Liver (tissue), 9 donors: ENCODE data around the gene CX3CL1. TPM values are rescaled to one million over a fixed set of nuclear protein-coding genes. Genes with fewer than 3 reads are reported as not detected.

Source experiments
- DNase-seq: peaks from one replicate; pipeline ENCODE4 v3.0.0-alpha.2; 2017; ENCODE audit warnings: low spot score
- H3K27ac ChIP-seq, 2 donors: one replicate each; pipeline ENCODE4 v1.7.0; 2013; ENCODE audit warnings: inconsistent platforms in 2 of 2, low read length in 2 of 2, control low read depth in 1 of 2, low read depth in 1 of 2, mild to moderate bottlenecking in 1 of 2
- H3K27me3 ChIP-seq, 4 donors: one replicate each; pipeline versions ENCODE4 v1.6.1 to v1.7.0; 2013; ENCODE audit warnings: low read length in 3 of 4, inconsistent platforms in 1 of 4, mild to moderate bottlenecking in 1 of 4, moderate library complexity in 1 of 4; ENCODE audit not compliant: control insufficient read depth in 4 of 4, insufficient read depth in 4 of 4
- H3K36me3 ChIP-seq, 4 donors: one replicate each; pipeline versions ENCODE4 v1.6.1 to v1.7.0; 2013; ENCODE audit warnings: low read length in 3 of 4, mild to moderate bottlenecking in 3 of 4, low read depth in 1 of 4, moderate library complexity in 1 of 4; ENCODE audit not compliant: control insufficient read depth in 4 of 4, insufficient read depth in 3 of 4
- H3K4me1 ChIP-seq, 4 donors: one replicate each; pipeline versions ENCODE4 v1.6.1 to v1.7.0; 2013; ENCODE audit warnings: low read length in 3 of 4, mild to moderate bottlenecking in 3 of 4, moderate library complexity in 1 of 4; ENCODE audit not compliant: control insufficient read depth in 4 of 4, insufficient read depth in 4 of 4
- H3K4me3 ChIP-seq, 3 donors: one replicate each; pipeline versions ENCODE4 v1.6.1 to v1.7.0; 2013; ENCODE audit warnings: low read length in 3 of 3, control low read depth in 1 of 3, low read depth in 1 of 3, mild to moderate bottlenecking in 1 of 3
- H3K9ac ChIP-seq, 2 donors: one replicate each; pipeline ENCODE4 v1.7.0; 2013; ENCODE audit warnings: low read length in 2 of 2, mild to moderate bottlenecking in 2 of 2, moderate library complexity in 2 of 2, control low read depth in 1 of 2, low read depth in 1 of 2
- H3K9me3 ChIP-seq, 4 donors: one replicate each; pipeline versions ENCODE4 v1.6.1 to v1.7.0; 2013; ENCODE audit warnings: low read length in 3 of 4; ENCODE audit not compliant: control insufficient read depth in 4 of 4
- ATF3 ChIP-seq: IDR thresholded peaks from 2 replicates; pipeline ENCODE4 v1.6.1; 2016; ENCODE audit warnings: antibody characterized with exemption
- CTCF ChIP-seq: fragments of 150-350 bp; IDR thresholded peaks from 2 replicates; pipeline ENCODE4 v1.5.1; 2017; ENCODE audit warnings: improper control_type of control experiment, low read depth, low read length; ENCODE audit not compliant: missing input control
- EGR1 ChIP-seq, 2 donors: IDR thresholded peaks; 2 replicates each; pipeline ENCODE4 v1.6.1; 2016 to 2018; ENCODE audit warnings: antibody characterized with exemption in 2 of 2, low read depth in 2 of 2
- FOXA1 ChIP-seq: IDR thresholded peaks from 2 replicates; pipeline ENCODE4 v1.6.1; 2016; ENCODE audit warnings: antibody characterized with exemption
- FOXA2 ChIP-seq: IDR thresholded peaks from 2 replicates; pipeline ENCODE4 v1.6.1; 2016; ENCODE audit warnings: antibody characterized with exemption
- GABPA ChIP-seq, 2 donors: IDR thresholded peaks in 1 of 2; conservative IDR thresholded peaks in 1 of 2; 2 replicates each; pipeline ENCODE4 v1.6.1; 2016; ENCODE audit warnings: antibody characterized with exemption in 2 of 2, mild to moderate bottlenecking in 1 of 2, moderate library complexity in 1 of 2
- HNF4A ChIP-seq, 2 donors: conservative IDR thresholded peaks; 2 replicates each; pipeline ENCODE4 v1.6.1; 2016; ENCODE audit warnings: antibody characterized with exemption in 2 of 2, mild to moderate bottlenecking in 2 of 2
- HNF4G ChIP-seq: IDR thresholded peaks from 2 replicates; pipeline ENCODE4 v1.6.1; 2016; ENCODE audit warnings: antibody characterized with exemption
- JUND ChIP-seq, 2 donors: IDR thresholded peaks; 2 replicates each; pipeline ENCODE4 v1.6.1; 2016; ENCODE audit warnings: antibody characterized with exemption in 2 of 2
- MAX ChIP-seq: IDR thresholded peaks from 2 replicates; pipeline ENCODE4 v1.6.1; 2016; ENCODE audit warnings: antibody characterized with exemption
- NR2F2 ChIP-seq: IDR thresholded peaks from 2 replicates; pipeline ENCODE4 v1.6.1; 2016; ENCODE audit warnings: antibody characterized with exemption
- RAD21 ChIP-seq, 2 donors: IDR thresholded peaks; 2 replicates each; pipeline ENCODE4 v1.6.1; 2016; ENCODE audit warnings: antibody characterized with exemption in 2 of 2, mild to moderate bottlenecking in 2 of 2
- RXRA ChIP-seq, 2 donors: IDR thresholded peaks; 2 replicates each; pipeline ENCODE4 v1.6.1; 2017 to 2018; ENCODE audit warnings: antibody characterized with exemption in 2 of 2, mild to moderate bottlenecking in 1 of 2
- SP1 ChIP-seq: IDR thresholded peaks from 2 replicates; pipeline ENCODE4 v1.6.1; 2018; ENCODE audit warnings: antibody characterized with exemption, mild to moderate bottlenecking
- TAF1 ChIP-seq: conservative IDR thresholded peaks from 2 replicates; pipeline ENCODE4 v1.6.1; 2016; ENCODE audit warnings: antibody characterized with exemption, mild to moderate bottlenecking
- YY1 ChIP-seq: IDR thresholded peaks from 2 replicates; pipeline ENCODE4 v1.6.1; 2016; ENCODE audit warnings: antibody characterized with exemption, mild to moderate bottlenecking
- ZBTB33 ChIP-seq: IDR thresholded peaks from 2 replicates; pipeline ENCODE4 v1.6.1; 2016; ENCODE audit warnings: antibody characterized with exemption
- WGBS: extraction: QIAGEN DNeasy Blood & Tissue Kit; methylation state at CpG from one replicate; pipeline ENCODE4 v1.1.7; 2013; 5-methylcytosine and 5-hydroxymethylcytosine counted together
- polyA plus RNA-seq, 2 donors: library from polyadenylated mRNA; stranded (reverse) in 1 of 2; unstranded in 1 of 2; fragments of 200-250 nt in 1 of 2; fragments of >200 nt in 1 of 2; fragmentation: Nextera tagmentation in 1 of 2; extraction: Ambion mirVana in 1 of 2; gene quantifications; one replicate each; pipeline versions ENCODE4 v1.2.1 to v1.2.3, GENCODE V29; 2013 to 2015
- total RNA-seq, 2 donors: library from RNA; depleted of rRNA; stranded (reverse); fragments of >200 nt; gene quantifications; one replicate each; pipeline ENCODE4 v1.2.3, GENCODE V29; 2014
- donor health status: healthy.
- donor health status: healthy.
- donor health status: healthy.
- donor health status: healthy.
- donor health status: healthy.

The CX3CL1 gene
- total and polyA plus RNA-seq, 4 donors: 2.5 to 5.9 (median 5.1) TPM

GRCh38 chr16:57389087-57389468 lies 16.8 kb downstream of the CX3CL1 start (continued):
- TF ChIP-seq RXRA (IDR thresholded peaks at IDR 0.05): no peak

GRCh38 chr16:57390636-57391295 lies 18.5 kb downstream of the CX3CL1 start:
- no peak overlapping the region for H3K9ac ChIP-seq
- no peak for TF ChIP-seq TAF1
- TF ChIP-seq NR2F2: peak; percentile 50
- no peak for TF ChIP-seq GABPA (IDR thresholded peaks at IDR 0.05 in 1 of 2, conservative IDR thresholded peaks at IDR 0.05 in 1 of 2)
- no peak for TF ChIP-seq JUND (IDR thresholded peaks at IDR 0.05)
- TF ChIP-seq HNF4G: no peak
- DNase-seq: no peak
- 72% methylated on average over 5 of the region's 5 CpGs for WGBS
- no peaks in the 10 kb centered on the region for H3K4me1 ChIP-seq
- no peaks in the 10 kb centered on the region for H3K27me3 ChIP-seq
- no peak overlapping the region for H3K27ac ChIP-seq
- no peaks in the 10 kb centered on the region for H3K9me3 ChIP-seq
- no peaks in the 10 kb centered on the region for H3K36me3 ChIP-seq
- no peak overlapping the region for H3K4me3 ChIP-seq

- 90% methylated on average over 4 of the region's 4 CpGs for WGBS
- no peaks in the 10 kb centered on the region for H3K27me3 ChIP-seq
- no peak overlapping the region for H3K9ac ChIP-seq
- no peak overlapping the region for H3K4me3 ChIP-seq
- H3K27ac ChIP-seq: no peak overlapping the region
- no peak for DNase-seq
- no peaks in the 10 kb centered on the region for H3K4me1 ChIP-seq
- TF ChIP-seq RAD21 (IDR thresholded peaks at IDR 0.05): no peak
- TF ChIP-seq ZBTB33: no peak
- no peak for TF ChIP-seq NR2F2
- no peak for TF ChIP-seq TAF1
- TF ChIP-seq YY1: no peak
- no peak for TF ChIP-seq HNF4A (conservative IDR thresholded peaks at IDR 0.05)
- no peak for TF ChIP-seq HNF4G
- TF ChIP-seq EGR1 (IDR thresholded peaks at IDR 0.05; ENCODE audit: low read depth in 2 of 2): no peak
- no peak for TF ChIP-seq FOXA1
- TF ChIP-seq FOXA2: no peak
- no peak for TF ChIP-seq GABPA (IDR thresholded peaks at IDR 0.05 in 1 of 2, conservative IDR thresholded peaks at IDR 0.05 in 1 of 2)
- no peak for TF ChIP-seq ATF3
- TF ChIP-seq MAX: no peak
- TF ChIP-seq JUND (IDR thresholded peaks at IDR 0.05): no peak
- H3K36me3 ChIP-seq: no peaks in the 10 kb centered on the region
- H3K9me3 ChIP-seq: no peaks in the 10 kb centered on the region
Observed at GRCh38 chr16:57391300-57391699, 19.0 kb downstream of the CX3CL1 start.

- H3K4me1 ChIP-seq: no peaks in the 10 kb centered on the region
- no peak overlapping the region for H3K4me3 ChIP-seq
- DNase-seq: no peak
- 91% methylated on average over 5 of the region's 5 CpGs for WGBS
- H3K27ac ChIP-seq: no peak overlapping the region
- no peaks in the 10 kb centered on the region for H3K36me3 ChIP-seq
- H3K9me3 ChIP-seq: no peaks in the 10 kb centered on the region
- H3K9ac ChIP-seq: no peak overlapping the region
- H3K27me3 ChIP-seq: no peaks in the 10 kb centered on the region
- no peak for TF ChIP-seq EGR1 (IDR thresholded peaks at IDR 0.05; ENCODE audit: low read depth in 2 of 2)
- TF ChIP-seq SP1: no peak
- no peak for TF ChIP-seq ZBTB33
- TF ChIP-seq YY1: no peak
- TF ChIP-seq HNF4G: no peak
- TF ChIP-seq FOXA1: no peak
- TF ChIP-seq MAX: no peak
- no peak for TF ChIP-seq CTCF
Observed at GRCh38 chr16:57391708-57392107, 19.4 kb downstream of the CX3CL1 start.
